ENCODE data around the gene SNX5. TPM values are rescaled to one million over a fixed set of nuclear protein-coding genes. Genes with fewer than 3 reads are reported as not detected.

The SNX5 gene
- total and polyA plus RNA-seq, 2 of the 13 experiments (the other 11 are each of a cell fraction or from before 2014, with no cell fraction given), result 664 to 1,040 TPM

GRCh38 chr20:17941087-17941825 lies 27.3 kb downstream of the SNX5 start (continued):
- TF ChIP-seq NFE2 (CRISPR knock-in tag; IDR thresholded peaks at IDR 0.05), result no peak
- TF ChIP-seq MEIS1 (CRISPR knock-in tag; IDR thresholded peaks at IDR 0.05; ENCODE audit: borderline replicate concordance), result no peak
- TF ChIP-seq HNRNPH1 (optimal IDR thresholded peaks at IDR 0.05; ENCODE audit: low read depth, low read length), result peak; percentile 79
- no peak for TF ChIP-seq ESRRA (CRISPR knock-in tag; IDR thresholded peaks at IDR 0.05; ENCODE audit: low read depth)
- TF ChIP-seq ZNF674 (CRISPR knock-in tag; IDR thresholded peaks at IDR 0.05; ENCODE audit: low read depth), result no peak
- TF ChIP-seq U2AF1 (optimal IDR thresholded peaks at IDR 0.05; ENCODE audit: low read depth, low read length), result no peak
- 0 out of 2 replicates have a peak, but pooled peaks have one; percentile 59 for TF ChIP-seq SP4 (CRISPR knock-in tag; IDR thresholded peaks at IDR 0.05)
- TF ChIP-seq, protein P1, sequence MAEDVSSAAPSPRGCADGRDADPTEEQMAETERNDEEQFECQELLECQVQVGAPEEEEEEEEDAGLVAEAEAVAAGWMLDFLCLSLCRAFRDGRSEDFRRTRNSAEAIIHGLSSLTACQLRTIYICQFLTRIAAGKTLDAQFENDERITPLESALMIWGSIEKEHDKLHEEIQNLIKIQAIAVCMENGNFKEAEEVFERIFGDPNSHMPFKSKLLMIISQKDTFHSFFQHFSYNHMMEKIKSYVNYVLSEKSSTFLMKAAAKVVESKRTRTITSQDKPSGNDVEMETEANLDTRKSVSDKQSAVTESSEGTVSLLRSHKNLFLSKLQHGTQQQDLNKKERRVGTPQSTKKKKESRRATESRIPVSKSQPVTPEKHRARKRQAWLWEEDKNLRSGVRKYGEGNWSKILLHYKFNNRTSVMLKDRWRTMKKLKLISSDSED (CRISPR knock-in tag; IDR thresholded peaks at IDR 0.05), result no peak
- peak; percentile 64; the same call in 1 of the 2 replicates for TF ChIP-seq PAF1 (CRISPR knock-in tag; IDR thresholded peaks at IDR 0.05)
- 0 out of 2 replicates have a peak, but pooled peaks have one; percentile 22 for TF ChIP-seq MLX (CRISPR knock-in tag; IDR thresholded peaks at IDR 0.05)
- TF ChIP-seq ZMYM2 (CRISPR knock-in tag; IDR thresholded peaks at IDR 0.05), result no peak
- TF ChIP-seq SRF (IDR thresholded peaks at IDR 0.05; ENCODE audit: low read depth, low read length), result no peak
- peak; percentile 34 to 60; a peak in 3 of 4 replicates for TF ChIP-seq POLR2A (IDR thresholded peaks at IDR 0.05; ENCODE audit: insufficient read depth in 1 of 2, low read depth in 2 of 2, low read length in 2 of 2)
- TF ChIP-seq ZNF572 (CRISPR knock-in tag; IDR thresholded peaks at IDR 0.05), result no peak
- TF ChIP-seq MXD4 (CRISPR knock-in tag; IDR thresholded peaks at IDR 0.05), result no peak
- 0 out of 2 replicates have a peak, but pooled peaks have one; percentile 25 for TF ChIP-seq FOXJ3 (CRISPR knock-in tag; IDR thresholded peaks at IDR 0.05; ENCODE audit: borderline replicate concordance)
- no peak for TF ChIP-seq ETV5 (CRISPR knock-in tag; IDR thresholded peaks at IDR 0.05; ENCODE audit: borderline replicate concordance)
- no peak for TF ChIP-seq GFI1 (CRISPR knock-in tag; IDR thresholded peaks at IDR 0.05; ENCODE audit: borderline replicate concordance)
- TF ChIP-seq TRIM22 (IDR thresholded peaks at IDR 0.05), result no peak
- 0 out of 2 replicates have a peak, but pooled peaks have one; percentile 44 for TF ChIP-seq ZBTB42 (CRISPR knock-in tag; IDR thresholded peaks at IDR 0.05)
- TF ChIP-seq, protein P2, sequence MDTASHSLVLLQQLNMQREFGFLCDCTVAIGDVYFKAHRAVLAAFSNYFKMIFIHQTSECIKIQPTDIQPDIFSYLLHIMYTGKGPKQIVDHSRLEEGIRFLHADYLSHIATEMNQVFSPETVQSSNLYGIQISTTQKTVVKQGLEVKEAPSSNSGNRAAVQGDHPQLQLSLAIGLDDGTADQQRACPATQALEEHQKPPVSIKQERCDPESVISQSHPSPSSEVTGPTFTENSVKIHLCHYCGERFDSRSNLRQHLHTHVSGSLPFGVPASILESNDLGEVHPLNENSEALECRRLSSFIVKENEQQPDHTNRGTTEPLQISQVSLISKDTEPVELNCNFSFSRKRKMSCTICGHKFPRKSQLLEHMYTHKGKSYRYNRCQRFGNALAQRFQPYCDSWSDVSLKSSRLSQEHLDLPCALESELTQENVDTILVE (CRISPR knock-in tag; IDR thresholded peaks at IDR 0.05), result peak; percentile 15; the same call in 1 of the 2 replicates
- TF ChIP-seq HIVEP1 (CRISPR knock-in tag; IDR thresholded peaks at IDR 0.05), result no peak
